Adrenal gland (tissue), 12 donors: Measurements from ENCODE around the gene HOXD8. TPM values are rescaled to one million over a fixed set of nuclear protein-coding genes. Genes with fewer than 3 reads are reported as not detected.

Experiments
- DNase-seq, 7 donors: peaks; one replicate each; pipeline ENCODE4 v3.0.0-alpha.2; 2019 to 2020
- H3K27ac ChIP-seq, 5 donors: fragments of 200-600 bp; sonication (generic) in 4 of 5; 1 replicate in 3 of 5; 2 replicates in 2 of 5; pipeline versions ENCODE4 v1.5.1 to v1.8.0; 2016 to 2020; ENCODE audit warnings: mild to moderate bottlenecking in 1 of 5
- H3K27me3 ChIP-seq: fragments of 200-600 bp; 2 replicates; pipeline ENCODE4 v1.8.0; 2021
- H3K36me3 ChIP-seq, 2 donors: fragments of 200-600 bp; replicated peaks in 1 of 2; 1 replicate in 1 of 2; 2 replicates in 1 of 2; pipeline versions ENCODE4 v1.5.1 to v1.8.0; 2018 to 2022
- H3K4me1 ChIP-seq, 2 donors: fragments of 200-600 bp; replicated peaks in 1 of 2; 1 replicate in 1 of 2; 2 replicates in 1 of 2; pipeline versions ENCODE4 v1.5.1 to v1.8.0; 2018 to 2021
- H3K4me3 ChIP-seq, 4 donors: fragments of 200-600 bp; sonication (generic) in 3 of 4; one replicate each; pipeline ENCODE4 v1.5.1; 2016 to 2018
- H3K9me3 ChIP-seq, 3 donors: fragments of 200-600 bp; sonication (generic) in 1 of 3; replicated peaks in 1 of 3; 1 replicate in 2 of 3; 2 replicates in 1 of 3; pipeline versions ENCODE4 v1.5.1 to v1.8.0; 2016 to 2021
- CTCF ChIP-seq, 6 experiments: fragments of 450-650 bp in 4 of 6; fragments of 200-600 bp in 2 of 6; sonication (generic) in 1 of 6; IDR thresholded peaks; 1 replicate in 5 of 6; 2 replicates in 1 of 6; pipeline versions ENCODE4 v1.5.1 to v1.8.0; 2016 to 2021; ENCODE audit warnings: antibody characterized with exemption in 6 of 6, mild to moderate bottlenecking in 2 of 6, moderate library complexity in 1 of 6
- POLR2A ChIP-seq, 2 donors: fragments of 450-650 bp; IDR thresholded peaks; one replicate each; pipeline ENCODE4 v1.6.1; 2017; ENCODE audit warnings: antibody characterized with exemption in 2 of 2, mild to moderate bottlenecking in 2 of 2, moderate library complexity in 1 of 2
- WGBS, 4 donors: extraction: QIAGEN DNeasy Blood & Tissue Kit in 2 of 4; methylation state at CpG; one replicate each; pipeline versions ENCODE4 v1.1.5 to v1.1.7; 2013 to 2017; 5-methylcytosine and 5-hydroxymethylcytosine counted together
- intact Hi-C, 2 donors: fragments of 100-400 bp; cut with DNase I; formaldehyde crosslinking; loops; one replicate each; pipeline versions ENCODE4 v1.14.1 to v1.15.0; 2022 to 2023
- polyA plus RNA-seq, 3 donors: library from polyadenylated mRNA; stranded (reverse); fragments of 200-250 nt in 2 of 3; fragments of 350-450 nt in 1 of 3; fragmentation: Illumina TruSeq in 1 of 3; extraction: RNeasy Lipid Tissue Mini Kit (QIAGEN cat#74804) in 1 of 3; gene quantifications; one replicate each; pipeline ENCODE4 v1.2.3, GENCODE V29; 2013 to 2014
- total RNA-seq, 9 donors: library from RNA; depleted of rRNA in 4 of 9; stranded (reverse); fragments of >200 nt in 4 of 9; fragments of 120-200 nt in 1 of 9; fragmentation: NEBNext Ultra II Directional in 1 of 9; extraction: Animal tissue kit (Norgen Biotek cat#: 25700) in 1 of 9; gene quantifications; one replicate each; pipeline versions ENCODE4 v1.1.0 to v1.2.4, GENCODE V29; 2013 to 2023
- donor health status: healthy with polysubstance abuse.
- donor health status: Bipolar disorder and iron deficiency.
- donor health status: DM: yes; HTN: yes; CAD: no.
- donor health status: DM: no; HTN: no; CAD: no.
- donor health status: DM: no; HTN: no; CAD: no.
- donor health status: DM: yes; HTN: yes; CAD: no.

HOXD8 gene
- total and polyA plus RNA-seq, 12 donors, result 11.3 to 46.2 (median 33.3) TPM

- H3K27ac ChIP-seq, result no peak within 1 kb of the TSS
- intact Hi-C loops, result loop anchor here (5.0 to 10.0 kb wide), 2 partner anchors 397 to 399 kb away; no protein-coding TSS in a partner anchor
- peaks cover 4 to 11% of the 10 kb centered on the region in 2 donors for H3K4me1 ChIP-seq
- H3K36me3 ChIP-seq, result no peaks in the 10 kb centered on the region
- no peak within 1 kb of the TSS for H3K4me3 ChIP-seq
- no peak for TF ChIP-seq POLR2A (IDR thresholded peaks at IDR 0.05)
- no peak for TF ChIP-seq CTCF (IDR thresholded peaks at IDR 0.05)
- peak in 1 of 7 donors; percentile 21 for DNase-seq
- 15 to 19% (median 17%) methylated on average over 27 of the region's 27 CpGs for WGBS, 4 donors
- H3K27me3 ChIP-seq, result peaks cover 97% of the 10 kb centered on the region
- H3K9me3 ChIP-seq, result no peaks in the 10 kb centered on the region
Observed at GRCh38 chr2:176083796-176084261, 45.7 kb upstream of the HOXD8 start, which contains the start of gene EVX2. EVX2 (minus strand) TSS chr2:176083962; CDS start chr2:176083776, 186 bp downstream.

- no peaks in the 10 kb centered on the region for H3K36me3 ChIP-seq
- H3K4me1 ChIP-seq, result peaks cover 4 to 11% of the 10 kb centered on the region in 2 donors
- H3K27me3 ChIP-seq, result peaks cover 96% of the 10 kb centered on the region
- intact Hi-C loops, result loop anchor here (5.0 to 10.0 kb wide), 2 partner anchors 397 to 400 kb away; no protein-coding TSS in a partner anchor
- no peak for DNase-seq
- H3K9me3 ChIP-seq, result no peaks in the 10 kb centered on the region
- no peak for TF ChIP-seq POLR2A (IDR thresholded peaks at IDR 0.05)
- H3K27ac ChIP-seq, result no peak overlapping the region
- WGBS, 4 donors, result 6 to 10% (median 9%) methylated on average over 24 to 26 of the region's 26 CpGs
- H3K4me3 ChIP-seq, result no peak overlapping the region
Observed at GRCh38 chr2:176084611-176085119, 44.8 kb upstream of the HOXD8 start.

- Histone ChIP-seq H3K27me3 (peaks cover 97% of the 10 kb centered on the region), H3K4me3 (no peak overlapping the region), H3K36me3 (no peaks in the 10 kb centered on the region), H3K4me1 (peaks cover 4 to 8% of the 10 kb centered on the region in 2 donors), H3K27ac (no peak overlapping the region), H3K9me3 (no peaks in the 10 kb centered on the region)
- WGBS, 4 donors, result 4 to 10% (median 9%) methylated on average over 17 to 40 of the region's 40 CpGs
- intact Hi-C loops, result loop anchor here in 1 of 2 donors (10.0 kb wide), 1 partner anchor 400 kb away; no protein-coding TSS in a partner anchor
- TF ChIP-seq POLR2A (IDR thresholded peaks at IDR 0.05), result no peak
- no peak for TF ChIP-seq CTCF (IDR thresholded peaks at IDR 0.05)
- peak in 1 of 7 donors; percentile 42 for DNase-seq
Observed at GRCh38 chr2:176085120-176085788, 44.3 kb upstream of the HOXD8 start.

GRCh38 chr2:176085861-176086771, 43.4 kb upstream of the HOXD8 start:
- intact Hi-C loops, result loop anchor here in 1 of 2 donors (10.0 kb wide), 1 partner anchor 401 kb away; no protein-coding TSS in a partner anchor
- Histone ChIP-seq H3K27me3 (peaks cover 96% of the 10 kb centered on the region), H3K9me3 (no peaks in the 10 kb centered on the region), H3K4me3 (no peak overlapping the region), H3K27ac (no peak overlapping the region), H3K36me3 (no peaks in the 10 kb centered on the region), H3K4me1 (peaks cover 4 to 8% of the 10 kb centered on the region in 2 donors)
- WGBS, 4 donors, result 4 to 8% (median 4%) methylated on average over 30 to 46 of the region's 46 CpGs
- peak in 3 of 7 donors; percentile 44 to 65 (median 44) for DNase-seq
- TF ChIP-seq CTCF (IDR thresholded peaks at IDR 0.05) (peak in 4 of 6 experiments; percentile 21 to 47 (median 36)), POLR2A (IDR thresholded peaks at IDR 0.05) (no peak)
